Measurements from ENCODE around the gene PANX2. TPM values are rescaled to one million over a fixed set of nuclear protein-coding genes. Genes with fewer than 3 reads are reported as not detected.
A peak's percentile ranks its signal among the peaks of the same experiment; 100 is the strongest.

Gene PANX2
- total and polyA plus RNA-seq, 2 of the 13 experiments (the other 11 are each of a cell fraction or from before 2014, with no cell fraction given) = 0.15 to 1.1 TPM

DNA sequence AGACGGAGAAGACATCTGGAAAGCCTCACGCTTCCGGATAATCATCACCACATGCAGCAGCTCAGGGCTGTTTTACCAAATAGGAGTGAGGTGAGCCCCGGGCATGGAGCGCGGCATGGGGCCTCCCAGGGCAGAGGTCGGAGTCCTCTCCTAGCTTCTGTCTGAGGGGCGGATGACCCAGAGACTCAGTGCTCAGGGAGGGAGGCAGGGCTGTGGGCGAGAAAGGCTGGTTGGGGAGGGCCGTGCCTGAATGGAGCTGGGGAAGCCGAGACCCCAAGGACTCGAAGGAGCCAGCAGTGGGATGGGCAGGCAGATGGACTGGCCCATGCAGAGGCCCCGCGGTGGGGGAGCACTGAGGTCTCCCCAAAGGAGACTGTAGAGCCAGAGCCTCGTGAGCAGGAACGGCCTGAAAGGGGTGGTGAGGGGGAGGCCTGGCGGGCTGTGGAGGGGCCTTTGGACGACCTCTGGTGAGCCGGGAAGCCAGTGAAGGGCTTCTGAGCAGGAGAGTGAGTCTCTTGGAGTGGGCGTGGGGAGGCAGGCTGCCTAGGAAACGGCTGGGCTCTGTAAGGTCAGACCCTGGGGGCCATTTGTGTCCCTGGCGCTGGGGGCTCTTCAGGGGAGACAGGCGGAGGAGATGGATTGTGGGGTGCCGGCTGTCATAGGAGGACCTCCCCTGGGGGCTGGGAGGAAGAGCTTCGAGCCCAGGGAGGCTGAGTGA lies 24.7 kb upstream of the PANX2 start (continued):
- TF ChIP-seq ZEB1 (IDR thresholded peaks at IDR 0.05; ENCODE audit: insufficient replicate concordance, low read depth) (no peak), JDP2 (CRISPR knock-in tag; IDR thresholded peaks at IDR 0.05; ENCODE audit: borderline replicate concordance) (no peak), ZNF205 (CRISPR knock-in tag; IDR thresholded peaks at IDR 0.05) (peak; percentile 31; the same call in 1 of the 2 replicates), SKI (IDR thresholded peaks at IDR 0.05; ENCODE audit: partially characterized antibody) (no peak), NFE2 (CRISPR knock-in tag; IDR thresholded peaks at IDR 0.05) (no peak), ZBTB39 (CRISPR knock-in tag; IDR thresholded peaks at IDR 0.05) (no peak; the same call in 1 of the 2 replicates), HMG20A (CRISPR knock-in tag; IDR thresholded peaks at IDR 0.05; ENCODE audit: borderline replicate concordance) (no peak), MYC (CRISPR knock-in tag; IDR thresholded peaks at IDR 0.05; ENCODE audit: borderline replicate concordance) (peak; percentile 72; the same call in 1 of the 2 replicates), ATF2 (CRISPR knock-in tag; IDR thresholded peaks at IDR 0.05) (0 out of 2 replicates have a peak, but pooled peaks have one; percentile 8), ZNF619 (CRISPR knock-in tag; IDR thresholded peaks at IDR 0.05) (peak; percentile 55; the same call in 1 of the 2 replicates), SRSF1 (optimal IDR thresholded peaks at IDR 0.05; ENCODE audit: low read depth, low read length) (no peak), RXRB (CRISPR knock-in tag; IDR thresholded peaks at IDR 0.05; ENCODE audit: borderline replicate concordance) (peak; percentile 41), JUNB (CRISPR knock-in tag; IDR thresholded peaks at IDR 0.05; ENCODE audit: borderline replicate concordance) (no peak), RXRA (CRISPR knock-in tag; IDR thresholded peaks at IDR 0.05) (peak; percentile 53; the same call in 1 of the 2 replicates), NFE2L2 (IDR thresholded peaks at IDR 0.05; ENCODE audit: low read length) (no peak), SRSF9 (IDR thresholded peaks at IDR 0.05; ENCODE audit: borderline replicate concordance, insufficient read depth, low read depth, low read length, poor library complexity, severe bottlenecking) (no peak), SOX6 (IDR thresholded peaks at IDR 0.05) (no peak), SOX6 (CRISPR knock-in tag; IDR thresholded peaks at IDR 0.05) (no peak), TBL1XR1 (IDR thresholded peaks at IDR 0.05; ENCODE audit: borderline replicate concordance, low read length, partially characterized antibody) (no peak), SSRP1 (CRISPR knock-in tag; IDR thresholded peaks at IDR 0.05) (no peak), MAX (IDR thresholded peaks at IDR 0.05) (peak; percentile 80), FIP1L1 (IDR thresholded peaks at IDR 0.05; ENCODE audit: borderline replicate concordance, insufficient read depth, low read depth, low read length) (no peak)
- TF ChIP-seq, protein P1, sequence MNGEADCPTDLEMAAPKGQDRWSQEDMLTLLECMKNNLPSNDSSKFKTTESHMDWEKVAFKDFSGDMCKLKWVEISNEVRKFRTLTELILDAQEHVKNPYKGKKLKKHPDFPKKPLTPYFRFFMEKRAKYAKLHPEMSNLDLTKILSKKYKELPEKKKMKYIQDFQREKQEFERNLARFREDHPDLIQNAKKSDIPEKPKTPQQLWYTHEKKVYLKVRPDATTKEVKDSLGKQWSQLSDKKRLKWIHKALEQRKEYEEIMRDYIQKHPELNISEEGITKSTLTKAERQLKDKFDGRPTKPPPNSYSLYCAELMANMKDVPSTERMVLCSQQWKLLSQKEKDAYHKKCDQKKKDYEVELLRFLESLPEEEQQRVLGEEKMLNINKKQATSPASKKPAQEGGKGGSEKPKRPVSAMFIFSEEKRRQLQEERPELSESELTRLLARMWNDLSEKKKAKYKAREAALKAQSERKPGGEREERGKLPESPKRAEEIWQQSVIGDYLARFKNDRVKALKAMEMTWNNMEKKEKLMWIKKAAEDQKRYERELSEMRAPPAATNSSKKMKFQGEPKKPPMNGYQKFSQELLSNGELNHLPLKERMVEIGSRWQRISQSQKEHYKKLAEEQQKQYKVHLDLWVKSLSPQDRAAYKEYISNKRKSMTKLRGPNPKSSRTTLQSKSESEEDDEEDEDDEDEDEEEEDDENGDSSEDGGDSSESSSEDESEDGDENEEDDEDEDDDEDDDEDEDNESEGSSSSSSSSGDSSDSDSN (CRISPR knock-in tag; IDR thresholded peaks at IDR 0.05) = peak; percentile 67
- TF ChIP-seq, protein P2, sequence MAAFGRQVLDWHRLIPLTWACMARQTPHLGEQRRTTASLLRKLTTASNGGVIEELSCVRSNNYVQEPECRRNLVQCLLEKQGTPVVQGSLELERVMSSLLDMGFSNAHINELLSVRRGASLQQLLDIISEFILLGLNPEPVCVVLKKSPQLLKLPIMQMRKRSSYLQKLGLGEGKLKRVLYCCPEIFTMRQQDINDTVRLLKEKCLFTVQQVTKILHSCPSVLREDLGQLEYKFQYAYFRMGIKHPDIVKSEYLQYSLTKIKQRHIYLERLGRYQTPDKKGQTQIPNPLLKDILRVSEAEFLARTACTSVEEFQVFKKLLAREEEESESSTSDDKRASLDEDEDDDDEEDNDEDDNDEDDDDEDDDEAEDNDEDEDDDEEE (CRISPR knock-in tag; IDR thresholded peaks at IDR 0.05) = no peak

Data from HepG2 (cell line).